A673 (cell line): ENCODE data around the gene NPHP4. TPM values are rescaled to one million over a fixed set of nuclear protein-coding genes. Genes with fewer than 3 reads are reported as not detected.

Experiments used
- BruUV-seq: library from RNA; stranded (reverse); fragments of 400-500 nt; replicated peaks from 2 replicates; lab custom pipeline; 2021; lab: Mats Ljungman, UMichigan
- CTCF ChIA-PET: fragments of 300-600 bp; sonication (Branson Sonifier 250); formaldehyde crosslinking; loops from one replicate; lab custom pipeline; 2022; ENCODE audit warnings: antibody characterized with exemption; lab: Charles Lee
- POLR2A ChIA-PET: fragments of 300-600 bp; sonication (Branson Sonifier 250); formaldehyde crosslinking; loops from one replicate; lab custom pipeline; 2022; ENCODE audit warnings: antibody characterized with exemption; ENCODE audit not compliant: low non-redundant PET; lab: Charles Lee
- DNase-seq: peaks from one replicate; pipeline ENCODE4 v3.0.0-alpha.2; 2015; ENCODE audit warnings: low spot score
- H3K27ac ChIP-seq: fragments of 200-600 bp; sonication (generic); 2 replicates; pipeline ENCODE4 v1.5.1; 2016; ENCODE audit warnings: mixed run types, low read depth, mild to moderate bottlenecking, mixed read lengths, antibody characterized with exemption, low read length; ENCODE audit not compliant: poor library complexity, severe bottlenecking
- H3K27me3 ChIP-seq: fragments of 200-600 bp; sonication (generic); replicated peaks from 2 replicates; pipeline ENCODE4 v1.6.1; 2017; ENCODE audit warnings: mixed run types, low read depth, mild to moderate bottlenecking, mixed read lengths, antibody characterized with exemption, low read length; ENCODE audit not compliant: insufficient read depth, poor library complexity
- H3K36me3 ChIP-seq: fragments of 200-600 bp; sonication (generic); 2 replicates; pipeline ENCODE4 v1.6.1; 2016; ENCODE audit warnings: mixed run types, mild to moderate bottlenecking, mixed read lengths, antibody characterized with exemption, low read length; ENCODE audit not compliant: insufficient read depth, poor library complexity, severe bottlenecking
- H3K4me1 ChIP-seq: fragments of 200-600 bp; sonication (generic); 2 replicates; pipeline ENCODE4 v1.6.1; 2017; ENCODE audit warnings: mixed run types, mild to moderate bottlenecking, mixed read lengths, antibody characterized with exemption, low read length; ENCODE audit not compliant: insufficient read depth, poor library complexity, severe bottlenecking
- H3K4me3 ChIP-seq: fragments of 200-600 bp; sonication (generic); 2 replicates; pipeline ENCODE4 v1.5.1; 2016; ENCODE audit warnings: low read depth, mixed run types, mild to moderate bottlenecking, mixed read lengths, low read length; ENCODE audit not compliant: poor library complexity, severe bottlenecking
- H3K9me3 ChIP-seq: fragments of 200-600 bp; sonication (generic); 2 replicates; pipeline ENCODE4 v1.6.1; 2016; ENCODE audit warnings: mixed run types, low read depth, mild to moderate bottlenecking, mixed read lengths, antibody characterized with exemption, low read length; ENCODE audit not compliant: poor library complexity, severe bottlenecking
- CTCF ChIP-seq: fragments of 300-800, 200-600 bp; sonication (generic); conservative IDR thresholded peaks from 2 replicates; pipeline ENCODE4 v1.5.1; 2017; ENCODE audit warnings: low read depth, mild to moderate bottlenecking, antibody characterized with exemption, low read length, moderate library complexity, mixed read lengths
- EZH2 ChIP-seq: fragments of 200-600 bp; sonication (generic); IDR thresholded peaks from 2 replicates; pipeline ENCODE4 v1.6.1; 2017; ENCODE audit warnings: borderline replicate concordance, low read depth, mild to moderate bottlenecking, mixed read lengths, antibody characterized with exemption, low read length; ENCODE audit not compliant: poor library complexity, severe bottlenecking
- intact Hi-C: fragments of 100-400 bp; cut with micrococcal nuclease; formaldehyde crosslinking; loops from one replicate; pipeline ENCODE4 v1.10.0; 2022; ENCODE audit not compliant: unreplicated experiment
- total RNA-seq: library from RNA; stranded (reverse); gene quantifications from 2 replicates; pipeline ENCODE4 v1.2.3, GENCODE V29; 2021

The NPHP4 gene
- total RNA-seq, 1 experiment from 2014 or later: 27.6 TPM

GRCh38 chr1:5836776-5837440 is 155.3 kb downstream of the NPHP4 start:
- Histone ChIP-seq H3K27ac (no peak overlapping the region), H3K4me1 (no peaks in the 10 kb centered on the region), H3K27me3 (no peaks in the 10 kb centered on the region), H3K36me3 (no peaks in the 10 kb centered on the region), H3K9me3 (no peaks in the 10 kb centered on the region), H3K4me3 (no peak overlapping the region)
- intact Hi-C loops: no loop called here
- ChIA-PET CTCF (no interaction called here), POLR2A (no interaction called here)
- BruUV-seq: no TSS peak
- no peak for DNase-seq
- TF ChIP-seq CTCF: no peak
- TF ChIP-seq EZH2: no peak

- no peak for TF ChIP-seq CTCF
- TF ChIP-seq EZH2: no peak
- ChIA-PET CTCF (no interaction called here), POLR2A (no interaction called here)
- Histone ChIP-seq H3K9me3 (no peaks in the 10 kb centered on the region), H3K4me3 (no peak overlapping the region), H3K27me3 (no peaks in the 10 kb centered on the region), H3K27ac (no peak overlapping the region), H3K36me3 (no peaks in the 10 kb centered on the region), H3K4me1 (no peaks in the 10 kb centered on the region)
- DNase-seq: no peak
- intact Hi-C loops: no loop called here
- BruUV-seq: no TSS peak
These were observed 157.1 kb downstream of the NPHP4 start for GRCh38 chr1:5835179-5835562.

DNA sequence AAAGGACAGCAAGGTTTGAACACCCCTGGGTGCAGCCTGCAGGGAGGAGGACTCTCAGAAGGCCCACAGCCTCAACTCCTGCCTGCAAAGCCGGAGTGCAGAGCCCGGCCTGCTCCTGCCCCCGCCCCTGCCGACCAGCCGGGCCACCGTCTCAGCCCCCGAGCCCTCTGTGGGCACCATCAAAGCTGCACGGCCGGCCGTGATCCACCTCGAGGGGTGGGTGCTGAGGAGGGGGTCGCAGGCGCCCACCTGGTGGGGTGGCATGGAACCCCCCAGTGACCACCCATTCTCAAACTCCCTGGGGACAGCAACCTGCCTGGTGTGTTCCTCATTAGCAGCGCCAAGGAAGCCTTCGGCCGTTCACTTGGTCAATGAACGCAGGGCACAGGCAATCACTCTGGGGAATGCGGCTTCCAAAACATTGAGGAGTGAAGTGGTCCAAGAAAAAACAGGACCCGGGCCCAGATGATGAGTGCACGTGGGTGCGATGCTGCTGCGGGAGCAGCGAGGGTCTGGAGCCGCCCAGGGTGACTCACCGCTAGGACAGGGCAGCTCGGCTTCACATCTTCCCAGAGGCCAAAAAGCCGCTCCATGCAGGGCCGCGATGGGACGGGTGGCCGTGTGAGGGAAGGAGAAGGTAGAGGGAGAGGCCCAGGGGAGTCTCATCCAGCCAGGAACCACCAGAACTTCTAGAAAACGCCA is 157.6 kb downstream of the NPHP4 start:
- TF ChIP-seq CTCF: no peak
- no peak for TF ChIP-seq EZH2
- ChIA-PET CTCF (no interaction called here), POLR2A (no interaction called here)
- no peaks in the 10 kb centered on the region for H3K27me3 ChIP-seq
- H3K4me1 ChIP-seq: no peaks in the 10 kb centered on the region
- no peaks in the 10 kb centered on the region for H3K36me3 ChIP-seq
- no peak overlapping the region for H3K4me3 ChIP-seq
- no peaks in the 10 kb centered on the region for H3K9me3 ChIP-seq
- intact Hi-C loops: no loop called here
- DNase-seq: no peak
- no peak overlapping the region for H3K27ac ChIP-seq
- no TSS peak for BruUV-seq
